Endothelial cell of umbilical vein (primary cell): ENCODE data around the gene PLA2G2A. TPM values are rescaled to one million over a fixed set of nuclear protein-coding genes. Genes with fewer than 3 reads are reported as not detected.

Experiments
- BruUV-seq: library from RNA; stranded (reverse); fragments of 400-500 nt; replicated peaks from 2 replicates; lab custom pipeline; 2021; lab: Mats Ljungman, UMichigan
- CTCF ChIA-PET: fragments of 300-600, 350-600 bp; sonication (Branson Sonifier 250); formaldehyde crosslinking; loops from one replicate; lab custom pipeline; 2021; ENCODE audit warnings: antibody characterized with exemption, inconsistent platforms; lab: Charles Lee
- POLR2A ChIA-PET: fragments of 300-600, 350-600 bp; sonication (Branson Sonifier 250); formaldehyde crosslinking; loops from one replicate; lab custom pipeline; 2021; ENCODE audit warnings: antibody characterized with exemption, inconsistent platforms; lab: Charles Lee
- DNase-seq: peaks from one replicate; pipeline ENCODE4 v3.0.0-alpha.2; 2011; ENCODE audit warnings: low read depth, low spot score
- FAIRE-seq: peaks from 2 replicates; lab custom pipeline; 2011; peaks lifted over from hg19 to GRCh38; lab: Jason Lieb, UNC
- H2AFZ ChIP-seq: 2 replicates; pipeline ENCODE4 v1.6.0; 2012; ENCODE audit warnings: low read depth, low read length, control low read depth, inconsistent platforms
- H3K27ac ChIP-seq: 2 replicates; pipeline ENCODE4 v1.5.1; 2011; ENCODE audit warnings: low read depth, mild to moderate bottlenecking, control low read depth, low read length, moderate library complexity; ENCODE audit not compliant: insufficient read depth
- H3K27me3 ChIP-seq, 2 experiments: 2 replicates each; pipeline versions ENCODE4 v1.6.0 to v1.6.1; 2011; ENCODE audit warnings: low read length in 2 of 2, mixed read lengths in 1 of 2; ENCODE audit not compliant: control insufficient read depth in 2 of 2, insufficient read depth in 2 of 2
- H3K36me3 ChIP-seq, 2 experiments: 2 replicates in 1 of 2; 3 replicates in 1 of 2; pipeline ENCODE4 v1.5.1; 2011; ENCODE audit warnings: low read length in 2 of 2, mild to moderate bottlenecking in 1 of 2, moderate library complexity in 1 of 2; ENCODE audit not compliant: control insufficient read depth in 2 of 2, insufficient read depth in 2 of 2; ENCODE audit errors: extremely low read depth in 1 of 2
- H3K4me1 ChIP-seq: 3 replicates; pipeline ENCODE4 v1.5.1; 2011; ENCODE audit warnings: mild to moderate bottlenecking, low read length; ENCODE audit not compliant: control insufficient read depth, insufficient read depth; ENCODE audit errors: extremely low read depth
- H3K4me2 ChIP-seq: 2 replicates; pipeline ENCODE4 v1.6.1; 2011; ENCODE audit warnings: low read length, control low read depth, mixed read lengths; ENCODE audit not compliant: insufficient read depth
- H3K4me3 ChIP-seq, 3 experiments: fragments of 200-600 bp in 1 of 3; sonication (generic), shearing (Covaris generic) in 1 of 3; replicated peaks in 1 of 3; 2 replicates each; pipeline ENCODE4 v1.5.1; 2011 to 2016; ENCODE audit warnings: control low read depth in 3 of 3, low read length in 3 of 3, mild to moderate bottlenecking in 2 of 3, inconsistent platforms in 1 of 3, low read depth in 1 of 3, moderate library complexity in 1 of 3; ENCODE audit not compliant: insufficient read depth in 1 of 3
- H3K79me2 ChIP-seq: 2 replicates; pipeline ENCODE4 v1.6.0; 2012; ENCODE audit warnings: low read length, inconsistent platforms; ENCODE audit not compliant: control insufficient read depth, insufficient read depth
- H3K9ac ChIP-seq: replicated peaks from 2 replicates; pipeline ENCODE3; 2011; ENCODE audit warnings: low read length, control low read depth; ENCODE audit not compliant: insufficient read depth; ENCODE audit errors: extremely low read depth
- H3K9me1 ChIP-seq: replicated peaks from 3 replicates; pipeline ENCODE4 v1.6.0; 2011; ENCODE audit warnings: mild to moderate bottlenecking, low read length; ENCODE audit not compliant: control insufficient read depth, insufficient read depth; ENCODE audit errors: extremely low read depth
- H3K9me3 ChIP-seq: replicated peaks from 2 replicates; pipeline ENCODE4 v1.5.1; 2012; ENCODE audit warnings: low read length, inconsistent platforms; ENCODE audit not compliant: control insufficient read depth, insufficient read depth
- H4K20me1 ChIP-seq: replicated peaks from 2 replicates; pipeline ENCODE3; 2011; ENCODE audit warnings: mild to moderate bottlenecking, low read length; ENCODE audit not compliant: control insufficient read depth, insufficient read depth; ENCODE audit errors: extremely low read depth
- CTCF ChIP-seq, 2 donors: IDR thresholded peaks; 1 replicate in 1 of 2; 2 replicates in 1 of 2; pipeline ENCODE4 v1.5.1; 2011; ENCODE audit warnings: low read length in 2 of 2, mild to moderate bottlenecking in 2 of 2, moderate library complexity in 2 of 2, control low read depth in 1 of 2, inconsistent platforms in 1 of 2, low read depth in 1 of 2; ENCODE audit not compliant: insufficient read depth in 1 of 2; ENCODE audit errors: extremely low read depth in 1 of 2
- EZH2 ChIP-seq: IDR thresholded peaks from 2 replicates; pipeline ENCODE4 v1.6.1; 2012; ENCODE audit warnings: borderline replicate concordance, low read depth, mild to moderate bottlenecking, moderate library complexity, low read length, inconsistent platforms; ENCODE audit not compliant: severe bottlenecking
- FOS ChIP-seq: IDR thresholded peaks from 2 replicates; pipeline ENCODE4 v1.6.1; 2011; ENCODE audit warnings: mild to moderate bottlenecking, low read length, moderate library complexity, borderline replicate concordance; ENCODE audit not compliant: insufficient read depth
- GATA2 ChIP-seq: IDR thresholded peaks from 2 replicates; pipeline ENCODE4 v1.7.0; 2011; ENCODE audit warnings: low read depth, mild to moderate bottlenecking, moderate library complexity, mixed read lengths, low read length; ENCODE audit not compliant: insufficient read length, insufficient read depth
- JUN ChIP-seq: IDR thresholded peaks from 2 replicates; pipeline ENCODE4 v1.6.1; 2011; ENCODE audit warnings: borderline replicate concordance, low read depth; ENCODE audit not compliant: insufficient read length, insufficient read depth
- MAX ChIP-seq: IDR thresholded peaks from 2 replicates; pipeline ENCODE4 v1.6.1; 2011; ENCODE audit not compliant: insufficient read depth, insufficient read length
- MYC ChIP-seq: IDR thresholded peaks from one replicate; pipeline ENCODE4 v1.6.1; 2011; ENCODE audit warnings: mild to moderate bottlenecking, low read depth, low read length
- POLR2A ChIP-seq: IDR thresholded peaks from 2 replicates; pipeline ENCODE4 v1.6.1; 2012; ENCODE audit warnings: low read depth, mild to moderate bottlenecking, control low read depth, low read length
- POLR2AphosphoS5 ChIP-seq: IDR thresholded peaks from 2 replicates; pipeline ENCODE4 v1.6.1; 2012; ENCODE audit warnings: low read depth, mild to moderate bottlenecking, control low read depth, low read length, moderate library complexity; ENCODE audit not compliant: insufficient read depth
- dilution Hi-C: fragments of 300-500 bp; cut with MboI; formaldehyde crosslinking; loops from one replicate; pipeline ENCODE4 v1.15.0; 2019; ENCODE audit warnings: low sequenced_read_pairs; ENCODE audit not compliant: extremely low pct_ligation_motif_present
- intact Hi-C: fragments of 100-400 bp; cut with micrococcal nuclease; formaldehyde crosslinking; loops from one replicate; pipeline ENCODE4 v1.10.0; 2022
- polyA plus RNA-seq, 4 experiments: library from polyadenylated mRNA; depleted of rRNA in 3 of 4; stranded (reverse) in 3 of 4; unstranded in 1 of 4; fragments of >200 nt; gene quantifications; 2 replicates each; pipeline versions ENCODE4 v1.2.1 to v1.2.3, GENCODE V29; 2011 to 2012; ENCODE audit warnings: missing spikeins in 1 of 4
- total RNA-seq: library from RNA; stranded (reverse); gene quantifications from 2 replicates; pipeline ENCODE4 v1.2.3, GENCODE V29; 2021

The PLA2G2A gene
- total and polyA plus RNA-seq, 2 donors (not counting 3 experiments of a cell fraction or from before 2014, with no cell fraction given) = not detected

- Histone ChIP-seq H3K4me3 (no peak overlapping the region), H3K9me1 (no peaks in the 10 kb centered on the region), H4K20me1 (no peaks in the 10 kb centered on the region), H3K4me1 (no peaks in the 10 kb centered on the region), H3K4me2 (no peak overlapping the region), H3K9me3 (no peaks in the 10 kb centered on the region), H3K9ac (no peak overlapping the region), H3K27me3 (no peaks in the 10 kb centered on the region), H3K36me3 (no peaks in the 10 kb centered on the region), H3K27ac (no peak overlapping the region), H2AFZ (no peak overlapping the region), H3K79me2 (no peaks in the 10 kb centered on the region)
- DNase-seq (no peak), FAIRE-seq (no peak)
- TF ChIP-seq JUN (no peak), EZH2 (no peak), MAX (no peak), CTCF (IDR thresholded peaks at IDR 0.05; ENCODE audit: extremely low read depth in 1 of 2, insufficient read depth in 1 of 2, low read depth in 1 of 2, low read length in 2 of 2) (no peak), POLR2A (no peak), GATA2 (no peak), POLR2AphosphoS5 (no peak), MYC (no peak), FOS (no peak)
- intact Hi-C loops = no loop called here
- CTCF ChIA-PET = interaction anchor here (0.5 kb wide), 1 partner anchor 402 kb away, joined by 3 read pairs; no protein-coding TSS in a partner anchor
- BruUV-seq = no TSS peak
- POLR2A ChIA-PET = no interaction called here
- dilution Hi-C loops = no loop called here
These were observed 38.2 kb downstream of the PLA2G2A start for GRCh38 chr1:19941206-19941568.
